Measurements from ENCODE around the gene ADAMTS13. TPM values are rescaled to one million over a fixed set of nuclear protein-coding genes. Genes with fewer than 3 reads are reported as not detected.
A peak's percentile ranks its signal among the peaks of the same experiment; 100 is the strongest.

ADAMTS13 gene
- total RNA-seq, 1 donor from 2014 or later = 3.1 TPM

DNA sequence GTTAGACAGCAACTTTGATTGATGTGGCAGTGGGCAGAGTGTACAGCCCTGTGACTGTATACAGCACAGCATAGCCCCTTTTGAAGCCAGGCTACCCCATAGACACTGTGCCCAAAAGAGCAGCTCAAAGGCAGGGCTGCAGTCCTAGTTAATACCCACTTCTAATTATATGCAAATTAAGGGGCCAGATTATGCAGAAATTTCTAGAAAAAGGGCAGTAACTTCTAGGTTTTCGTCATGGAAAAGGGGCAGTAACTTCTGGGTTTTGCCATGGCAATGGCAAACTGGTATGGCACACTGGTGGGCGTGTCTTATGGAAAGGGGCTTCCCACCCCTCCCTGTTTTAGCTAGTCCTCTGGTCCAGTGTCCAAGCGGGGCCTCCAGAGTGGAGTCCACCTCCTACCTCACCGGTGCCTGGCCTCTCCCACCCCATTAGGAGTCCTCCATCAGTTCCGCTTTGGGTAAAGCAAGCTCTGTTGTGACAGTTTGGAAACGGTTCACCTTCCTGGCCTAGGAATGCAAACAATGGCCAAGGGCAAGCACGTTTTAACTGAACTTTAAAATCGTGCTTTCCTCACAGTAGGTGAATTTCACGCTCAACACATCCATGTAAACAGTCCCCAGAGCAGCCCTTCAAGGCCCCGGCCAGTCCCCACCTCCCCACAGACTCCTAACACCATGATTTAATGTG is 5.6 kb downstream of the ADAMTS13 start:
- DNase-seq = no peak
- Histone ChIP-seq H3K4me1 (peaks cover 8% of the 10 kb centered on the region), H3K27me3 (ENCODE audit: low read depth) (peaks cover 52% of the 10 kb centered on the region), H3K9me3 (replicated peaks) (no peaks in the 10 kb centered on the region), H3K27ac (replicated peaks) (no peak overlapping the region), H3K4me3 (peak overlapping the region; percentile 56), H3K36me3 (peaks cover 5% of the 10 kb centered on the region)
- intact Hi-C loops (cut with micrococcal nuclease) = no loop called here
- TF ChIP-seq, protein P1, sequence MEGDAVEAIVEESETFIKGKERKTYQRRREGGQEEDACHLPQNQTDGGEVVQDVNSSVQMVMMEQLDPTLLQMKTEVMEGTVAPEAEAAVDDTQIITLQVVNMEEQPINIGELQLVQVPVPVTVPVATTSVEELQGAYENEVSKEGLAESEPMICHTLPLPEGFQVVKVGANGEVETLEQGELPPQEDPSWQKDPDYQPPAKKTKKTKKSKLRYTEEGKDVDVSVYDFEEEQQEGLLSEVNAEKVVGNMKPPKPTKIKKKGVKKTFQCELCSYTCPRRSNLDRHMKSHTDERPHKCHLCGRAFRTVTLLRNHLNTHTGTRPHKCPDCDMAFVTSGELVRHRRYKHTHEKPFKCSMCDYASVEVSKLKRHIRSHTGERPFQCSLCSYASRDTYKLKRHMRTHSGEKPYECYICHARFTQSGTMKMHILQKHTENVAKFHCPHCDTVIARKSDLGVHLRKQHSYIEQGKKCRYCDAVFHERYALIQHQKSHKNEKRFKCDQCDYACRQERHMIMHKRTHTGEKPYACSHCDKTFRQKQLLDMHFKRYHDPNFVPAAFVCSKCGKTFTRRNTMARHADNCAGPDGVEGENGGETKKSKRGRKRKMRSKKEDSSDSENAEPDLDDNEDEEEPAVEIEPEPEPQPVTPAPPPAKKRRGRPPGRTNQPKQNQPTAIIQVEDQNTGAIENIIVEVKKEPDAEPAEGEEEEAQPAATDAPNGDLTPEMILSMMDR (IDR thresholded peaks at IDR 0.05; ENCODE audit: borderline replicate concordance) = no peak

DNA sequence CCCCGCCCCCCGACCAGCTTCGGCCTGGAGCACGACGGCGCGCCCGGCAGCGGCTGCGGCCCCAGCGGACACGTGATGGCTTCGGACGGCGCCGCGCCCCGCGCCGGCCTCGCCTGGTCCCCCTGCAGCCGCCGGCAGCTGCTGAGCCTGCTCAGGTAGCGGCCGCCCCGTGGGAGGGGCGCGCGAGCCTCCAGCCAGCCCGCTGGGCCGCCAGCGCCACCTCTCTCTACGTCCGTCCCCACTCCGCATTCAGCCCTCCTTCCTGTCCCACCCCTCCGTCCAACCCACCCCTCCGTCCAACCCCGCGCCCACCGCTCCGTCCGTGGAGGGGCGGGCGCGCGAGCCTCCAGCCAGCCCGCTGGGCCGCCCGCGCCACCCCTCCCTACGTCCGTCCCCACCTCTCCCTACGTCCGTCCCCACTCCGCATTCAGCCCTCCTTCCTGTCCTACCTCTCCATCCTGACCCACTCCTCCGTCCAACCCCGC is 6.5 kb downstream of the ADAMTS13 start:
- Histone ChIP-seq H3K27me3 (ENCODE audit: low read depth) (peaks cover 52% of the 10 kb centered on the region), H3K27ac (replicated peaks) (no peak overlapping the region), H3K36me3 (peaks cover 5% of the 10 kb centered on the region), H3K9me3 (replicated peaks) (no peaks in the 10 kb centered on the region), H3K4me3 (peak overlapping the region; percentile 56), H3K4me1 (peaks cover 8% of the 10 kb centered on the region)
- intact Hi-C loops (cut with micrococcal nuclease) = no loop called here
- TF ChIP-seq, protein P1 (IDR thresholded peaks at IDR 0.05; ENCODE audit: borderline replicate concordance) = no peak
- DNase-seq = no peak

DNA sequence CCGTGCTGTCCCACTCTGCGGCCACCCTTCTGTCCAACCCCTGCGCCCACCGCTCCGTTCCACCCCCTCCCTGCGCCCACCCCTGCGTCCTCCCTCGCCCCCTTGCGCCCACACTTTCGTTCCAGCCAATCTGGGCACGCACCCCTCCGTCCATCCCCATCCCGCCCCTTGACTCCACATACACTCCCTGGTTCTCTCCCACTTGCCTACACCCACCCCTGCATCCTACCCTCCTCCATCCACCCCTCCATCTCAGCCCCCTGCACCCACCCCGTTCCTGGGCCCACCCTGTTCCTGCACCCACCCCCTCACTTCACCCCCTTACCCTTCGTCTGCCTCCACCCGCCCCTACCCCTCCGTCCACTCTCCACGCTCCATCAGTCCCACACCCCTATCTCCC is 7.0 kb downstream of the ADAMTS13 start:
- Histone ChIP-seq H3K36me3 (peaks cover 5% of the 10 kb centered on the region), H3K27ac (replicated peaks) (no peak overlapping the region), H3K4me1 (peaks cover 8% of the 10 kb centered on the region), H3K27me3 (ENCODE audit: low read depth) (peaks cover 52% of the 10 kb centered on the region), H3K4me3 (peak overlapping the region; percentile 56), H3K9me3 (replicated peaks) (no peaks in the 10 kb centered on the region)
- TF ChIP-seq, protein P1 (IDR thresholded peaks at IDR 0.05; ENCODE audit: borderline replicate concordance) = no peak
- no peak for DNase-seq
- intact Hi-C loops (cut with micrococcal nuclease) = no loop called here

DNA sequence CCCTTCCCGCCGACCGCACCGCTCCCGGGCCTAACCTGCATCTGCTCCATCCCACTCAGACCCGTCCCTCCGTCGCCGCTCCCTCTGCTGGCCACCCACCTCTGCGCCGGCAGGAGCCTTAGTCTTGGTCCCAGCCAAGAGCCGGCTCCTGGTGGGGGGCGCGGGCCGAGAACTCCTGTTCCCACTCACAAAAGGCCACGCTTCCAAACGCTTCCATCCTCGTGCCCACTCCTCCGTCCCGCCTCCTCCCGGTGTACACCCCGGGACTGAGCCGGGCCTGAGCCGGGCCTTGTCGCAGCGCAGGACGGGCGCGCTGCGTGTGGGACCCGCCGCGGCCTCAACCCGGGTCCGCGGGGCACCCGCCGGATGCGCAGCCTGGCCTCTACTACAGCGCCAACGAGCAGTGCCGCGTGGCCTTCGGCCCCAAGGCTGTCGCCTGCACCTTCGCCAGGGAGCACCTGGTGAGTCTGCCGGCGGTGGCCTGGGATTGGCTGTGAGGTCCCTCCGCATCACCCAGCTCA is 7.5 kb downstream of the ADAMTS13 start:
- peaks cover 5% of the 10 kb centered on the region for H3K36me3 ChIP-seq
- H3K9me3 ChIP-seq (replicated peaks) = no peaks in the 10 kb centered on the region
- no peak for DNase-seq
- peaks cover 8% of the 10 kb centered on the region for H3K4me1 ChIP-seq
- H3K27ac ChIP-seq (replicated peaks) = no peak overlapping the region
- intact Hi-C loops (cut with micrococcal nuclease) = no loop called here
- TF ChIP-seq, protein P1 (IDR thresholded peaks at IDR 0.05; ENCODE audit: borderline replicate concordance) = peak; percentile 41
- no peak overlapping the region for H3K4me3 ChIP-seq
- H3K27me3 ChIP-seq (ENCODE audit: low read depth) = peaks cover 51% of the 10 kb centered on the region

DNA sequence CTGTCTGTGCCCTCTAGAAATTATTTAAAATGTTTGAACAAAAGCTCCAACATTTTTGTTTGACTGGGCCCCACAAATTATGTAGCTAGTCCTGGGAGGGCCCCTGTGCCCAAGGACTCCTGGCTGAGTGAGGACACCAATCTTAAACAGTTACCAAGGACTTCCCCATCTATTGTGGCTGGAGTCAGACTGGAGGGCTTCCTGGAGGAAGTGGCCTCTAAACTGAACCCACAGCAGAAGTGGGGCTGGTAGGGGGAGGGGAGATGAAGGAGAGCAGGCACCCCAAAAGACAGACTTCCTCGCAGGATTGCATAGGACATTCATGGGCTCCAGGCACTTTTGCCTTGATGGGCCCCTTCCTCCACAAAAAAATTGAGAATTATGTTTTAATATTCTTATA is 8.1 kb downstream of the ADAMTS13 start:
- Histone ChIP-seq H3K27me3 (ENCODE audit: low read depth) (peaks cover 47% of the 10 kb centered on the region), H3K27ac (replicated peaks) (no peak overlapping the region), H3K9me3 (replicated peaks) (no peaks in the 10 kb centered on the region), H3K4me3 (no peak overlapping the region), H3K36me3 (peaks cover 5% of the 10 kb centered on the region), H3K4me1 (peaks cover 8% of the 10 kb centered on the region)
- no peak for DNase-seq
- intact Hi-C loops (cut with micrococcal nuclease) = no loop called here
- TF ChIP-seq, protein P1 (IDR thresholded peaks at IDR 0.05; ENCODE audit: borderline replicate concordance) = no peak

Measured in left ventricle myocardium inferior (tissue), 1 donor.